Measurements from ENCODE around the gene SEC14L1. TPM values are rescaled to one million over a fixed set of nuclear protein-coding genes. Genes with fewer than 3 reads are reported as not detected.
A peak's percentile ranks its signal among the peaks of the same experiment; 100 is the strongest.

SEC14L1 gene
- total and polyA plus RNA-seq, 4 donors, result 17.0 to 52.0 (median 26.8) TPM

DNA sequence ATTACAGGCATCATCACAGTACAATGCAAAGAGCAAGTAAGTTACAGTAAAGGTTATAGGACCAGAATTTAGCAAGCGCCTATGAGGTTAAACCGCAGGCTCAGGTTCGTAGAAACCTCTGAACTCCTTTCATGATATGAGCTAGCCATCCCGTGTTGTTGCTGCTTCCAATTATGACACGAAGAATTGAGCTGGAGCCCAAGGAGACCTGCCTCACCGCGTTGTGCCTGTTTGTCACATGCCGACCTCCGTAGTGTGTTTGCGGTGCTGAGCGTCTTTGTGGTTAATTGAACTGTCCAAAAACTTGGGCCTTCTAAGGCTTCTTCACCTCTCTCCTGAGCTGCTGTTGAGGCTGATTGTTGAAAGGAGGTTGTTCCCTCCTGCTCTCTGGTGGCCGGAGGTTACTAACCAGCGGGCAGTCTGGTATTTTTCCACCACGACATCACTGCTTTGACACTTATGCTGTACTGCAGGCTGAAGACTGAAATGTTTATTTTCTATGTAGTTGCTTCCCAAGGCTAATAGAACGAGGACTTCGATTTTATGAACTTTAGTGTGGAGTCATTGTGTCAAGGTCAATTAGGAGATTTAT, 67.5 kb downstream of the SEC14L1 start (continued):
- TF ChIP-seq ATF3 (IDR thresholded peaks at IDR 0.05), result no peak

DNA sequence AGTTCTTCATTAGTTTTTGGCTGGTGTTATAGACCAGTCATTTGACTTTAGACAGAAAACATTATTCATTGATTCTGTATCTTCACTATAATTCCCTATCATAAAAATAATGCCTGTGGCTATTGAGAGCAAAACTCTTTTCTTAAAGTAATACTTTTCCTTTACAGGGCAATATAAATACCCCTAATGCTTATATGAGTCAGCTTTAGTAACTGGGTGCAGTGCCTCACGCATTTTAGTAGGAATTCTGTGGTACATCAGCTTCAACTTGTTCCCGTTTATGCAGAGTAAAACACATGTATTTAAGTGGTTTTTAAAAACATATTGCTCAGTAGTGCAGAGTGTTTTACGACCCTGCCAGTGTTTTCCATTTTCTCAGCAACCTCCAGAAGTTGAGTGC, 68.1 kb downstream of the SEC14L1 start:
- Histone ChIP-seq H3K27me3 (ENCODE audit: control insufficient read depth in 4 of 4, insufficient read depth in 4 of 4, low read length in 3 of 4) (no peaks in the 10 kb centered on the region), H3K27ac (ENCODE audit: low read depth in 1 of 2, low read length in 2 of 2) (peak overlapping the region in 1 of 2 donors; percentile 4), H3K9ac (ENCODE audit: low read depth in 1 of 2, low read length in 2 of 2) (no peak overlapping the region), H3K36me3 (ENCODE audit: control insufficient read depth in 4 of 4, insufficient read depth in 3 of 4, low read depth in 1 of 4, low read length in 3 of 4) (peaks cover 7 to 63% (median 44%) of the 10 kb centered on the region in 4 donors), H3K4me1 (ENCODE audit: control insufficient read depth in 4 of 4, insufficient read depth in 4 of 4, low read length in 3 of 4) (peaks cover 0 to 4% (median 0%) of the 10 kb centered on the region in 4 donors), H3K4me3 (ENCODE audit: low read depth in 1 of 3, low read length in 3 of 3) (no peak overlapping the region), H3K9me3 (ENCODE audit: control insufficient read depth in 4 of 4, low read length in 3 of 4) (no peaks in the 10 kb centered on the region)
- DNase-seq (ENCODE audit: low spot score), result no peak
- WGBS, result 88% methylated on average over 3 of the region's 3 CpGs
- TF ChIP-seq YY1 (IDR thresholded peaks at IDR 0.05), result no peak
- TF ChIP-seq, protein P1, sequence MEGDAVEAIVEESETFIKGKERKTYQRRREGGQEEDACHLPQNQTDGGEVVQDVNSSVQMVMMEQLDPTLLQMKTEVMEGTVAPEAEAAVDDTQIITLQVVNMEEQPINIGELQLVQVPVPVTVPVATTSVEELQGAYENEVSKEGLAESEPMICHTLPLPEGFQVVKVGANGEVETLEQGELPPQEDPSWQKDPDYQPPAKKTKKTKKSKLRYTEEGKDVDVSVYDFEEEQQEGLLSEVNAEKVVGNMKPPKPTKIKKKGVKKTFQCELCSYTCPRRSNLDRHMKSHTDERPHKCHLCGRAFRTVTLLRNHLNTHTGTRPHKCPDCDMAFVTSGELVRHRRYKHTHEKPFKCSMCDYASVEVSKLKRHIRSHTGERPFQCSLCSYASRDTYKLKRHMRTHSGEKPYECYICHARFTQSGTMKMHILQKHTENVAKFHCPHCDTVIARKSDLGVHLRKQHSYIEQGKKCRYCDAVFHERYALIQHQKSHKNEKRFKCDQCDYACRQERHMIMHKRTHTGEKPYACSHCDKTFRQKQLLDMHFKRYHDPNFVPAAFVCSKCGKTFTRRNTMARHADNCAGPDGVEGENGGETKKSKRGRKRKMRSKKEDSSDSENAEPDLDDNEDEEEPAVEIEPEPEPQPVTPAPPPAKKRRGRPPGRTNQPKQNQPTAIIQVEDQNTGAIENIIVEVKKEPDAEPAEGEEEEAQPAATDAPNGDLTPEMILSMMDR (IDR thresholded peaks at IDR 0.05; ENCODE audit: low read depth, low read length, missing input control), result no peak
- TF ChIP-seq, protein P2, sequence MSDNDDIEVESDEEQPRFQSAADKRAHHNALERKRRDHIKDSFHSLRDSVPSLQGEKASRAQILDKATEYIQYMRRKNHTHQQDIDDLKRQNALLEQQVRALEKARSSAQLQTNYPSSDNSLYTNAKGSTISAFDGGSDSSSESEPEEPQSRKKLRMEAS (IDR thresholded peaks at IDR 0.05), result no peak
- TF ChIP-seq EGR1 (IDR thresholded peaks at IDR 0.05; ENCODE audit: low read depth in 2 of 2), result no peak
- no peak for TF ChIP-seq FOXA1 (IDR thresholded peaks at IDR 0.05)
- no peak for TF ChIP-seq RAD21 (IDR thresholded peaks at IDR 0.05)

DNA sequence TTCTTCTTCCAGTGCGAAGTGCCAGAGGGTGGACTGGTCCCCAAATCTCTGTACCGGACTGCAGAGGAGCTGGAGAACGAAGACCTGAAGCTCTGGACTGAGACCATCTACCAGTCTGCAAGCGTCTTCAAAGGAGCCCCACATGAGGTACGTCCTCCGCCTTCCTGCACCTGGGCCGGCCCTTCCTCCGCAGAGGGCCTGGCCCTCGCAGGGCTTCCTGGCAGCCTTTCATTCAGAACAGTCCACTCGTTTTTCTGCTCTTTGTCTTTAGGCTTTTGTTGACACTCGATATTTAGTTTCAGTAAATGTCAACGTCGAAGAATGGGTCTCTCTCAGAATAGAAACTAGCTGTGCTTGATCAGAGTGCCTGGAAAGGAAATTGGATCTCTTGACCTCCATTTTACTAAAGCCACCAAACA, 68.6 kb downstream of the SEC14L1 start:
- Histone ChIP-seq H3K4me3 (ENCODE audit: low read depth in 1 of 3, low read length in 3 of 3) (no peak overlapping the region), H3K9ac (ENCODE audit: low read depth in 1 of 2, low read length in 2 of 2) (no peak overlapping the region), H3K27me3 (ENCODE audit: control insufficient read depth in 4 of 4, insufficient read depth in 4 of 4, low read length in 3 of 4) (no peaks in the 10 kb centered on the region), H3K36me3 (ENCODE audit: control insufficient read depth in 4 of 4, insufficient read depth in 3 of 4, low read depth in 1 of 4, low read length in 3 of 4) (peaks cover 7 to 67% (median 45%) of the 10 kb centered on the region in 4 donors), H3K9me3 (ENCODE audit: control insufficient read depth in 4 of 4, low read length in 3 of 4) (no peaks in the 10 kb centered on the region), H3K4me1 (ENCODE audit: control insufficient read depth in 4 of 4, insufficient read depth in 4 of 4, low read length in 3 of 4) (peaks cover 0 to 4% (median 0%) of the 10 kb centered on the region in 4 donors), H3K27ac (ENCODE audit: low read depth in 1 of 2, low read length in 2 of 2) (no peak overlapping the region)
- DNase-seq (ENCODE audit: low spot score), result no peak
- WGBS, result 83% methylated on average over 13 of the region's 13 CpGs
- no peak for TF ChIP-seq EGR1 (IDR thresholded peaks at IDR 0.05; ENCODE audit: low read depth in 2 of 2)
- TF ChIP-seq TAF1 (conservative IDR thresholded peaks at IDR 0.05), result no peak
- TF ChIP-seq GABPA (IDR thresholded peaks at IDR 0.05 in 1 of 2, conservative IDR thresholded peaks at IDR 0.05 in 1 of 2), result no peak
- no peak for TF ChIP-seq NR2F2 (IDR thresholded peaks at IDR 0.05)
- no peak for TF ChIP-seq JUND (IDR thresholded peaks at IDR 0.05)
- no peak for TF ChIP-seq RAD21 (IDR thresholded peaks at IDR 0.05)
- TF ChIP-seq SP1 (IDR thresholded peaks at IDR 0.05), result no peak
- TF ChIP-seq YY1 (IDR thresholded peaks at IDR 0.05), result no peak
- TF ChIP-seq, protein P2 (IDR thresholded peaks at IDR 0.05), result no peak

DNA sequence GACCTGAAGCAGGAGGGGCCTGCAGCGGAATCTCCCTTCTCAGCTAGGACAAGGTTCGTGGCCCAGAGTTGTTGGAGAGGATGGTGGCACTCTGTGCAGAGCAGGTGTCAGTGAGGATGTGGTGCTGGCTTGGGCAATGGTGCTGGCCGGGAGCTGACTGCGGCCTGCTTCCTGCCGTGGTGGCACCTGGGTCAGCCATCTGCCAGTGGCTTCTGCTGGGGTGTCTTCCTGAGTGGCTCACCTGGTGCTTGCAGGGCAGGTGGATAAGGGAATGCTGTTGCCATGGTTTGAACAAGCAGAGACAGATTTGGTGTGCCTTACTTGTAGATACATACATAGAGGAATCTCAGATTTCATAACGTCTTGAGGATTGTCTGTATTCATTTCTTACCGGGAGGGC, 69.6 kb downstream of the SEC14L1 start:
- no peak for DNase-seq (ENCODE audit: low spot score)
- H3K27me3 ChIP-seq (ENCODE audit: control insufficient read depth in 4 of 4, insufficient read depth in 4 of 4, low read length in 3 of 4), result no peaks in the 10 kb centered on the region
- H3K9ac ChIP-seq (ENCODE audit: low read depth in 1 of 2, low read length in 2 of 2), result no peak overlapping the region
- H3K9me3 ChIP-seq (ENCODE audit: control insufficient read depth in 4 of 4, low read length in 3 of 4), result no peaks in the 10 kb centered on the region
- H3K4me1 ChIP-seq (ENCODE audit: control insufficient read depth in 4 of 4, insufficient read depth in 4 of 4, low read length in 3 of 4), result peaks cover 0 to 4% (median 0%) of the 10 kb centered on the region in 4 donors
- H3K4me3 ChIP-seq (ENCODE audit: low read depth in 1 of 3, low read length in 3 of 3), result no peak overlapping the region
- WGBS, result 86% methylated on average over 7 of the region's 7 CpGs
- no peak overlapping the region for H3K27ac ChIP-seq (ENCODE audit: low read depth in 1 of 2, low read length in 2 of 2)
- H3K36me3 ChIP-seq (ENCODE audit: control insufficient read depth in 4 of 4, insufficient read depth in 3 of 4, low read depth in 1 of 4, low read length in 3 of 4), result peaks cover 5 to 60% (median 42%) of the 10 kb centered on the region in 4 donors
- TF ChIP-seq SP1 (IDR thresholded peaks at IDR 0.05) (no peak), EGR1 (IDR thresholded peaks at IDR 0.05; ENCODE audit: low read depth in 2 of 2) (no peak), YY1 (IDR thresholded peaks at IDR 0.05) (no peak), TAF1 (conservative IDR thresholded peaks at IDR 0.05) (no peak), FOXA2 (IDR thresholded peaks at IDR 0.05) (no peak), GABPA (IDR thresholded peaks at IDR 0.05 in 1 of 2, conservative IDR thresholded peaks at IDR 0.05 in 1 of 2) (no peak), RAD21 (IDR thresholded peaks at IDR 0.05) (no peak), NR2F2 (IDR thresholded peaks at IDR 0.05) (no peak), HNF4A (conservative IDR thresholded peaks at IDR 0.05) (no peak), ZBTB33 (IDR thresholded peaks at IDR 0.05) (no peak), FOXA1 (IDR thresholded peaks at IDR 0.05) (no peak)
- TF ChIP-seq, protein P2 (IDR thresholded peaks at IDR 0.05), result no peak
- TF ChIP-seq, protein P3, sequence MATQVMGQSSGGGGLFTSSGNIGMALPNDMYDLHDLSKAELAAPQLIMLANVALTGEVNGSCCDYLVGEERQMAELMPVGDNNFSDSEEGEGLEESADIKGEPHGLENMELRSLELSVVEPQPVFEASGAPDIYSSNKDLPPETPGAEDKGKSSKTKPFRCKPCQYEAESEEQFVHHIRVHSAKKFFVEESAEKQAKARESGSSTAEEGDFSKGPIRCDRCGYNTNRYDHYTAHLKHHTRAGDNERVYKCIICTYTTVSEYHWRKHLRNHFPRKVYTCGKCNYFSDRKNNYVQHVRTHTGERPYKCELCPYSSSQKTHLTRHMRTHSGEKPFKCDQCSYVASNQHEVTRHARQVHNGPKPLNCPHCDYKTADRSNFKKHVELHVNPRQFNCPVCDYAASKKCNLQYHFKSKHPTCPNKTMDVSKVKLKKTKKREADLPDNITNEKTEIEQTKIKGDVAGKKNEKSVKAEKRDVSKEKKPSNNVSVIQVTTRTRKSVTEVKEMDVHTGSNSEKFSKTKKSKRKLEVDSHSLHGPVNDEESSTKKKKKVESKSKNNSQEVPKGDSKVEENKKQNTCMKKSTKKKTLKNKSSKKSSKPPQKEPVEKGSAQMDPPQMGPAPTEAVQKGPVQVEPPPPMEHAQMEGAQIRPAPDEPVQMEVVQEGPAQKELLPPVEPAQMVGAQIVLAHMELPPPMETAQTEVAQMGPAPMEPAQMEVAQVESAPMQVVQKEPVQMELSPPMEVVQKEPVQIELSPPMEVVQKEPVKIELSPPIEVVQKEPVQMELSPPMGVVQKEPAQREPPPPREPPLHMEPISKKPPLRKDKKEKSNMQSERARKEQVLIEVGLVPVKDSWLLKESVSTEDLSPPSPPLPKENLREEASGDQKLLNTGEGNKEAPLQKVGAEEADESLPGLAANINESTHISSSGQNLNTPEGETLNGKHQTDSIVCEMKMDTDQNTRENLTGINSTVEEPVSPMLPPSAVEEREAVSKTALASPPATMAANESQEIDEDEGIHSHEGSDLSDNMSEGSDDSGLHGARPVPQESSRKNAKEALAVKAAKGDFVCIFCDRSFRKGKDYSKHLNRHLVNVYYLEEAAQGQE (IDR thresholded peaks at IDR 0.05), result no peak
